ENCODE data around the gene PLIN3.
A peak's percentile ranks its signal among the peaks of the same experiment; 100 is the strongest.
"Not testable (repeated sequence)": the region's sequence is repeated elsewhere in the genome, so short reads cannot be mapped to it uniquely, and the experiment has no call there.

Gene PLIN3

DNA sequence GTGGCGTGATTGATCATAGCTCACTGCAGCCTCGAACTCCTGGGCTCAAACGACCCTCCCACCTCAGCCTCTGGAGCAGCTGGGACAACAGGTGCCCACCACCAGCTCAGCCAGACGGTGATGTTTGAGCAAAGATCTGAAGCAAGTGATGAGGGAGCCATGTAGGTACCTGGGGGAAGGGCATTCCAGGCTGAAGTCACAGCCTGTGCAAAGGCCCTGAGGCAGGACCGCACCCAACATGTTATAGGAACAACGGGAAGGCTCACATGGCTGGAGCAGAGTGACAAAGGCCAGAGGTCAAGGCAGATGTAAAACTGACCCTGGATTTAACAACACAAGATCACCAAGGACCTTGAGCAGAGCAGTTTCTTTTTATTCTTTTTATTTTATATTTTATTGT, 61.1 kb downstream of the PLIN3 start:
- no peak for DNase-seq

DNA sequence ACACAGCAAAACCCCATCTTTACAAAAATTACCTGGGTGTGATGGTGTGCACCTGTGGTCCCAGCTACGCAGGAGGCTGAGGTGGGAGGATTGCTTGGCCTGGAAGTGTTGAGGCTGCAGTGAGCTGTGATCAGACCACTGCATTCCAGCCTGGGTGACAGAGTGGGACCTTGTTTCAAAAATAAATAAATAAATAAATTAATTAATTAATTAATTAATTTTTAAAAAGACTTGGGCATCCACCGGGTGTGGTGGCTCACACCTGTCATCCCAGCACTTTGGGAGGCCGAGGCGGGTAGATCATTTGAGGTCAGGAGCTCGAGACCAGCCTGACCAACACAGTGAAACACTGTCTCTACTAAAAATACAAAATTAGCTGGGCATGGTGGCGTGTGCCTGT, 62.3 kb downstream of the PLIN3 start:
- DNase-seq, result not testable (repeated sequence)

DNA sequence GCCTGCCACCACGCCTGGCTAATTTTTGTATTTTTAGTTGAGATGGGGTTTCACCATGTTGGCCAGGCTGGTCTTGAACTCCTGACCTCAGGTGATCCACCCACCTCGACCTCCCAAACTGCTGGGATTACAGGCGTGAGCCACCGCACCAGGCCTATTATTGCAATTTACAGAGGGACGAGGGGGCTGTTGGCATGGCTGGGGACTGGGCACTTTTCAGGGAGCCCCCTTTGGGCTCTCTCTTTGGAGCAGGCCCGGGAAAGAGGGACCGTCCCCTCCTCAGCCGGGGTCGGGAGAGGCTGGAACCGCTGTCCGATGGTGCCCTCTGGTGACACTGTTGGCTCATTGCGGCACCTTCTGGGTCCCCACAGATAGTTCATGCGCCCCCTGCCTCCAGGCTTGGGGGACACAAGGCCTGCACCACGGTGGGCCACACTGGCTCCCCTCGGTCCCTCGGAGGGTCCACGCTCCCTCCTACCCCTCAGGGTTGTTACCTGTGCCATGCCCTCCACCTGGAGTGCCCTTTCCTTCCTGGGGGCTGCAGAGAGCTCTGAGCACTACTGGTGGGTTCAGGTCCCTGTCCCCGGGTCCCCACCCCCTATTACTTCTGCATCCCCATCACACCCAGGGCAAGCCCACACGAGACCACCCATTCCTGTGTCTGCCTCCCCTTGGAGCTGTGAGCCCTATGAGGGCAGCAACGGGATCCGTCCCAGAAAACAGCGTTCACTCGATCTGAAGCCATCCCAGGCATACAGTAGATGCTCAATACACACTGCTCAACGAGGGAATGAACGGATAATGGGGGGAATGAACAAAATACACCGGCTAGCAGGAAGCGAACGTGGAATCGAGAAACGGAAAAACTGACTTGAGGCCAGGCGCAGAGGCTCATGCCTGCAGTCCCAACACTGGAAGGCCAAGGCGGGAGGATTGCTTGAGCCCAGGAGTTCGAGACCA, 63.5 kb downstream of the PLIN3 start:
- peak; percentile 18 to 55 (median 22) for DNase-seq

DNA sequence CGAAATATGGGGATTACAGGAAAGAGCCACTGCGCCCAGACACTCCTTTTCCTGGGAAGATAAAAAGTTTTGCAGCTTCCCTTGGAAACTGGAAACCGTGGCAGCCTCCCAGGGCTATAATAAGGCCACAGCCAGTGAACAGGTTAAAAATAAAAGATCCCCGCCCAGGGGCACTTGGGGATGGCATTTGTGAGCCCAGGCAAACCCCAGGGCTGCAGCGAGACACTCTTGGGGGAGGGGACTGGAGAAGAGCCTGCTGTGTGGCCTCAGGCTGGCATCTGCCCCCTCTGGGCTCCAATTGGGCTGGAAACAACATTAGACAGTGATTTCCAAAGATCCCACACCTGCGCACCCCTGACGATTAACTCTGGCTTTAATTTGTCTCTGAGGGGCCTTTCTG, 64.8 kb downstream of the PLIN3 start:
- no peak for DNase-seq

DNA sequence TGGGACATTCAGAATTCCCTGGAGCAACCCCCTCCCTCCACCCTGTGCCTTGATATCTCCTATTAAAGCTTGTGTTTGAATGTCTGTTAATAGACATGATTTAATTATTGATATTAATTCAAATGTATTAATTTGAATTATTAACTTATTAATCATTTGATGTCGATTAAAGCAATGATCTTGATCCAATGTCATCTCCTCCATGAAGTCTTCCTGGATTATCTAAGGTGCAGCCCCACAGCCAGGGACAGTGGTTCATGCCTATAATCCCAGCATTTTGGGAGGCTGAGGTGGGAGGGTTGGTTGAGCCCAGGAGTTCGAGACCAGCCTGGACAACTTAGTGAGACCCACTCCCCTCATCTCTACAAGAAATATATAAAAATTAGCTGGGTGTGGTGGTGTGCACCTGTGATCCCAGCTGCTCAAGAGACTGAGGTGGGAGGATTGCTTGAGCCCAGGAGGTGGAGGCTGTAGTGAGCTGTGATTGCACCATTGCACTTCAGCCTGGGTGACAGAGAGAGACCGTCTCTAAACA, 66.3 kb downstream of the PLIN3 start:
- DNase-seq, result no peak

DNA sequence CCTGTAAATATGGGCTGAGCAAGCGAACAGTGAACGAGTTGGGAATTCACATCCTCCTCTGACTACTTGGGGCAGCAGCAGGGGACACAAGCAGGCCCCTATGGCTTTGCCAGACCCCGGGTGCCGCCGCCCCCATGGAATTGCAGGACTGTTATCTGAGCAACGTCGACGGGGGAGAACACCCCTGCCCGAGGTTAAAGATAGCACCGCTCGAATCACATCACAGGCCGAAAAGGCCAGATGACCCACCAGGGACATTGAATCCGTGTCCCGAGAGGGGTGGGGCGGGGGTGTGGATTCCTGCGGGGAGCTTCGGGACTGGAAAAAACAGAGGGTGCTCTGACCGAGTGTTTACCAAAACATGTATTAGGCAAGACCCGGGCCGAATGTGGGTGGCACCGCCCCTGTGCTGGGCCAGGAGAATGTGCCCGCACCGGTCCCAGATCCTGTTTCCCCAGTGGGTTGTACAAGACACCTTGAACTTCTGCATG, 66.8 kb downstream of the PLIN3 start:
- no peak for DNase-seq

DNA sequence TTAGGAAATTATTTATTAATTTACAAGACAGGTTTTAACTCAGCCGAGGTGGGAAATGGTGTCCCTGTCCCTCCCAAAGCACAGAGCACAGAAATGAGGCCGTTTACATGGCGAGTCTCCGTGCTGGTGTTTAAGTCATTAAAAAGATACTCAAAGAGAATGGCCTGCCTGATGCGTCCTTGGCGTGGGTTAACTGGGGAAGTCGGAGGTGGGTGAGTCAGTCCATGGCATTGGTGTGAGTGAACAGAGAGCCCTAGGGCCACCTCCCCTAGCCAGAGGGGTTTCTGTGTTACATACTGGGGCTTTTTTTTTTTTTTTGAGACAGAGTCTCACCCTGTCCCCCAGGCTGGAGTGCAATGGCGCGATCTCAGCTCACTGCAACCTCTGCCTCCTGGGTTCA, 72.1 kb downstream of the PLIN3 start:
- DNase-seq, result no peak

DNA sequence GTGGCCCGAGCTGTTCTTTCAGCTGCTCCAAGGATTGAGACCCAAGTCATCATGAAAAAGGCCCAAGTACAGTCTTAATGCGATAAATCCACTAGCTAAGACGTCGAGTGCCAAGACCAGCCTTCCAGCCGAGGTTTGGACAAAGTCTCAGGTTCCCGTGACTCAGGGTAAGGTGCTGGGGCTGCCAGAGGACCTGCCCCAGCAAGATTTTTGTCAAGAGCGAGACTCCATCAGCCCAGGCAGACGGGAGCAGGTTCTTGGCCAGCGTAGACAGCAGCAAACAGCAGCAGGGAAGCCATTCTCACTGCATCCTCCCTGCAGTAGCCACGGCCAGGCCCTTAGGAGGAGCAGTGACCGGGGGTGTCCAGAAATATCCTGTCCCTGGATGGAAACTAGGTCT, 72.5 kb downstream of the PLIN3 start:
- DNase-seq, result no peak

DNA sequence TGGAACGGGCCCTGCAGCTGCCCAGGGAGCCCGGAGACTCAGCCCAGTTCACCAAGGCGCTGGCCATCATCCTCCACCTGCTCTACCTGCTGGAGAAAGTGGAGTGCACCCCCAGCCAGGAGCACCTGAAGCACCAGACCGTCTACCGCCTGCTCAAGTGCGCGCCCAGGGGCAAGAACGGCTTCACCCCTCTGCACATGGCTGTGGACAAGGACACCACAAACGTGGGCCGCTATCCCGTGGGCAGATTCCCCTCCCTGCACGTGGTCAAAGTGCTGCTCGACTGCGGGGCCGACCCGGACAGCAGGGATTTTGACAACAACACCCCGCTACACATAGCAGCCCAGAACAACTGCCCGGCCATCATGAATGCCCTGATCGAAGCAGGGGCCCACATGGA, 74.2 kb downstream of the PLIN3 start:
- DNase-seq, result not testable (repeated sequence)

DNA sequence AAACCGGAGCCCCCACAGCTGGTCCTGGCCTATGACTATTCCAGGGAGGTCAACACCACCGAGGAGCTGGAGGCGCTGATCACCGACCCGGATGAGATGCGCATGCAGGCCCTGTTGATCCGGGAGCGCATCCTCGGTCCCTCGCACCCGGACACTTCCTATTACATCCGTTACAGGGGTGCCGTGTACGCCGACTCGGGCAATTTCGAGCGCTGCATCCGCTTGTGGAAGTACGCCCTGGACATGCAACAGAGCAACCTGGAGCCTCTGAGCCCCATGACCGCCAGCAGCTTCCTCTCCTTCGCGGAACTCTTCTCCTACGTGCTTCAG, 74.6 kb downstream of the PLIN3 start:
- not testable (repeated sequence) for DNase-seq

DNA sequence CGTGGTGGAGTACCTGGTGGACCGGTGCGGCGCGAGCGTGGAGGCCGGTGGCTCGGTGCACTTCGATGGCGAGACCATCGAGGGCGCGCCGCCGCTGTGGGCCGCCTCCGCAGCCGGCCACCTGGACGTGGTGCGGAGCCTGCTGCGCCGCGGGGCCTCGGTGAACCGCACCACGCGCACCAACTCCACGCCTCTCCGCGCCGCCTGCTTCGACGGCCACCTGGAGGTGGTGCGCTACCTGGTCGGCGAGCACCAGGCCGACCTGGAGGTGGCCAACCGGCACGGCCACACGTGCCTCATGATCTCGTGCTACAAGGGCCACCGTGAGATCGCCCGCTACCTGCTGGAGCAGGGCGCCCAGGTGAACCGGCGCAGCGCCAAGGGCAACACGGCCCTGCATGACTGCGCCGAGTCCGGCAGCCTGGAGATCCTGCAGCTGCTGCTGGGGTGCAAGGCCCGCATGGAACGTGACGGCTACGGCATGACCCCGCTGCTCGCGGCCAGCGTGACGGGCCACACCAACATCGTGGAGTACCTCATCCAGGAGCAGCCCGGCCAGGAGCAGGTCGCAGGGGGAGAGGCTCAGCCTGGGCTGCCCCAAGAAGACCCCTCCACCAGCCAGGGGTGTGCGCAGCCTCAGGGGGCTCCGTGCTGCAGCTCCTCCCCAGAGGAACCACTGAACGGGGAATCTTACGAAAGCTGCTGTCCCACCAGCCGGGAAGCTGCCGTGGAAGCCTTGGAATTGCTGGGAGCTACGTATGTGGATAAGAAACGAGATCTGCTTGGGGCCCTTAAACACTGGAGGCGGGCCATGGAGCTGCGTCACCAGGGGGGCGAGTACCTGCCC, 75.2 kb downstream of the PLIN3 start:
- not testable (repeated sequence) for DNase-seq

DNA sequence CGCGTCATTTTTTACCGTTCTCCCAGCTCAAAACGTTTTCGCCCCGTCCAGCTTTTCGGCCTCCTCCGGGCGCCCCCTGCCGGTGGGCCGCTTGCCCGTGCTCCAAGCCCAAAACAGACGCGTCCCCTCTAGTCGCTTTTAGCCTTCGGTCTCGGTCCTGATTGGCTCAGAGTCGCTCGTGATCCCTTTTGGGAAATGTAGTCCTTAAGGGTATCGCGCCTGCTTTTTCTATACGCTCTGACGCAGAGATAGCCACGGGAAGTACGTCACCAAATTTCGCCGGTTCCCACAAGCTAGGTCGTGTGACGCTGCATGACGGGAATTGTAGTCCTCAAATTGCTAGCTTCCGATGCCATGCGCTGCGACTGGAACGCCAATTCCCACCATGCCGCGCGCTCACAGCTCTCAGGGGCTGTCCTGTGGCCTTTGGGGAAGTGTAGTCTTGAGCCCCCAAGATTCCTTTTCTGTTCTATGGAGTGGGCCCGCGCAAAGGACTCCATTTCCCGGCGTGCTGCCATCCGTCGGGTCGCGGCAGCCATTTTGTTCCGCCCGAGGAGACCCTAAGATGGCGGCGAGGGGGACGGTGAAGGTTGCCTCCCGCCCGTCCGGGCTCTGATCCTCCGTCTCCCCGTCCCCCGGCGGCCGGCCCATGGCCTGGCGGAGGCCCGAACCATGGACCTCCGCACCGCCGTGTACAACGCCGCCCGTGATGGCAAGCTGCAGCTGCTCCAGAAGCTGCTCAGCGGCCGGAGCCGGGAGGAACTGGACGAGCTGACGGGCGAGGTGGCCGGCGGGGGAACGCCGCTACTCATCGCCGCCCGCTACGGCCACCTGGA, 76.1 kb downstream of the PLIN3 start, which contains the start of gene FEM1A:
TSS of gene FEM1A (plus strand) at position 552 of the 836 bp plus-strand sequence. CDS start at position 673, 121 bp downstream.
- DNase-seq, result peak; percentile 97 to 99 (median 98)

All from activated naive CD4-positive, alpha-beta T cell (primary cell).